Measurements from ENCODE around the gene IARS1.
A peak's percentile ranks its signal among the peaks of the same experiment; 100 is the strongest.

GRCh38 chr9:92325269-92325990, 31.9 kb upstream of the IARS1 start, which contains the start of the genes CENPP and NOL8:
- TF ChIP-seq CTCF (IDR thresholded peaks at IDR 0.05) (peak in 1 of 3 experiments; percentile 16), POLR2A (IDR thresholded peaks at IDR 0.05) (no peak)
